A673 (cell line): Measurements from ENCODE around the gene RSU1. TPM values are rescaled to one million over a fixed set of nuclear protein-coding genes. Genes with fewer than 3 reads are reported as not detected.

Experiments
- BruUV-seq: library from RNA; stranded (reverse); fragments of 400-500 nt; replicated peaks from 2 replicates; lab custom pipeline; 2021; lab: Mats Ljungman, UMichigan
- CTCF ChIA-PET: fragments of 300-600 bp; sonication (Branson Sonifier 250); formaldehyde crosslinking; loops from one replicate; lab custom pipeline; 2022; ENCODE audit warnings: antibody characterized with exemption; lab: Charles Lee
- POLR2A ChIA-PET: fragments of 300-600 bp; sonication (Branson Sonifier 250); formaldehyde crosslinking; loops from one replicate; lab custom pipeline; 2022; ENCODE audit warnings: antibody characterized with exemption; ENCODE audit not compliant: low non-redundant PET; lab: Charles Lee
- DNase-seq: peaks from one replicate; pipeline ENCODE4 v3.0.0-alpha.2; 2015; ENCODE audit warnings: low spot score
- H3K27ac ChIP-seq: fragments of 200-600 bp; sonication (generic); 2 replicates; pipeline ENCODE4 v1.5.1; 2016; ENCODE audit warnings: mixed run types, low read depth, mild to moderate bottlenecking, mixed read lengths, antibody characterized with exemption, low read length; ENCODE audit not compliant: poor library complexity, severe bottlenecking
- H3K27me3 ChIP-seq: fragments of 200-600 bp; sonication (generic); replicated peaks from 2 replicates; pipeline ENCODE4 v1.6.1; 2017; ENCODE audit warnings: mixed run types, low read depth, mild to moderate bottlenecking, mixed read lengths, antibody characterized with exemption, low read length; ENCODE audit not compliant: insufficient read depth, poor library complexity
- H3K36me3 ChIP-seq: fragments of 200-600 bp; sonication (generic); 2 replicates; pipeline ENCODE4 v1.6.1; 2016; ENCODE audit warnings: mixed run types, mild to moderate bottlenecking, mixed read lengths, antibody characterized with exemption, low read length; ENCODE audit not compliant: insufficient read depth, poor library complexity, severe bottlenecking
- H3K4me1 ChIP-seq: fragments of 200-600 bp; sonication (generic); 2 replicates; pipeline ENCODE4 v1.6.1; 2017; ENCODE audit warnings: mixed run types, mild to moderate bottlenecking, mixed read lengths, antibody characterized with exemption, low read length; ENCODE audit not compliant: insufficient read depth, poor library complexity, severe bottlenecking
- H3K4me3 ChIP-seq: fragments of 200-600 bp; sonication (generic); 2 replicates; pipeline ENCODE4 v1.5.1; 2016; ENCODE audit warnings: low read depth, mixed run types, mild to moderate bottlenecking, mixed read lengths, low read length; ENCODE audit not compliant: poor library complexity, severe bottlenecking
- H3K9me3 ChIP-seq: fragments of 200-600 bp; sonication (generic); 2 replicates; pipeline ENCODE4 v1.6.1; 2016; ENCODE audit warnings: mixed run types, low read depth, mild to moderate bottlenecking, mixed read lengths, antibody characterized with exemption, low read length; ENCODE audit not compliant: poor library complexity, severe bottlenecking
- EZH2 ChIP-seq: fragments of 200-600 bp; sonication (generic); IDR thresholded peaks from 2 replicates; pipeline ENCODE4 v1.6.1; 2017; ENCODE audit warnings: borderline replicate concordance, low read depth, mild to moderate bottlenecking, mixed read lengths, antibody characterized with exemption, low read length; ENCODE audit not compliant: poor library complexity, severe bottlenecking
- intact Hi-C: fragments of 100-400 bp; cut with micrococcal nuclease; formaldehyde crosslinking; loops from one replicate; pipeline ENCODE4 v1.10.0; 2022; ENCODE audit not compliant: unreplicated experiment
- total RNA-seq: library from RNA; stranded (reverse); gene quantifications from 2 replicates; pipeline ENCODE4 v1.2.3, GENCODE V29; 2021
- TF ChIP-seq, protein P1 (sequence below): fragments of 300-800, 200-600 bp; sonication (generic); conservative IDR thresholded peaks from 2 replicates; pipeline ENCODE4 v1.5.1; 2017; ENCODE audit warnings: low read depth, mild to moderate bottlenecking, antibody characterized with exemption, low read length, moderate library complexity, mixed read lengths

The RSU1 gene
- total RNA-seq, 1 experiment from 2014 or later = 64.0 TPM

GRCh38 chr10:16639471-16639870 lies 177.8 kb downstream of the RSU1 start:
- ChIA-PET CTCF (no interaction called here), POLR2A (no interaction called here)
- no peaks in the 10 kb centered on the region for H3K27me3 ChIP-seq
- H3K4me3 ChIP-seq = no peak overlapping the region
- TF ChIP-seq, protein P1, sequence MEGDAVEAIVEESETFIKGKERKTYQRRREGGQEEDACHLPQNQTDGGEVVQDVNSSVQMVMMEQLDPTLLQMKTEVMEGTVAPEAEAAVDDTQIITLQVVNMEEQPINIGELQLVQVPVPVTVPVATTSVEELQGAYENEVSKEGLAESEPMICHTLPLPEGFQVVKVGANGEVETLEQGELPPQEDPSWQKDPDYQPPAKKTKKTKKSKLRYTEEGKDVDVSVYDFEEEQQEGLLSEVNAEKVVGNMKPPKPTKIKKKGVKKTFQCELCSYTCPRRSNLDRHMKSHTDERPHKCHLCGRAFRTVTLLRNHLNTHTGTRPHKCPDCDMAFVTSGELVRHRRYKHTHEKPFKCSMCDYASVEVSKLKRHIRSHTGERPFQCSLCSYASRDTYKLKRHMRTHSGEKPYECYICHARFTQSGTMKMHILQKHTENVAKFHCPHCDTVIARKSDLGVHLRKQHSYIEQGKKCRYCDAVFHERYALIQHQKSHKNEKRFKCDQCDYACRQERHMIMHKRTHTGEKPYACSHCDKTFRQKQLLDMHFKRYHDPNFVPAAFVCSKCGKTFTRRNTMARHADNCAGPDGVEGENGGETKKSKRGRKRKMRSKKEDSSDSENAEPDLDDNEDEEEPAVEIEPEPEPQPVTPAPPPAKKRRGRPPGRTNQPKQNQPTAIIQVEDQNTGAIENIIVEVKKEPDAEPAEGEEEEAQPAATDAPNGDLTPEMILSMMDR = no peak
- no peak for TF ChIP-seq EZH2
- no TSS peak for BruUV-seq
- no peak overlapping the region for H3K27ac ChIP-seq
- intact Hi-C loops = no loop called here
- DNase-seq = no peak
- no peaks in the 10 kb centered on the region for H3K4me1 ChIP-seq
- no peaks in the 10 kb centered on the region for H3K9me3 ChIP-seq
- no peaks in the 10 kb centered on the region for H3K36me3 ChIP-seq

- ChIA-PET POLR2A (no interaction called here), CTCF (no interaction called here)
- Histone ChIP-seq H3K27me3 (no peaks in the 10 kb centered on the region), H3K9me3 (no peaks in the 10 kb centered on the region), H3K27ac (no peak overlapping the region), H3K4me1 (no peaks in the 10 kb centered on the region), H3K36me3 (no peaks in the 10 kb centered on the region), H3K4me3 (no peak overlapping the region)
- intact Hi-C loops = no loop called here
- no peak for TF ChIP-seq EZH2
- TF ChIP-seq, protein P1 = no peak
- BruUV-seq = no TSS peak
- DNase-seq = no peak
These were observed 184.2 kb downstream of the RSU1 start for GRCh38 chr10:16632996-16633395.

DNA sequence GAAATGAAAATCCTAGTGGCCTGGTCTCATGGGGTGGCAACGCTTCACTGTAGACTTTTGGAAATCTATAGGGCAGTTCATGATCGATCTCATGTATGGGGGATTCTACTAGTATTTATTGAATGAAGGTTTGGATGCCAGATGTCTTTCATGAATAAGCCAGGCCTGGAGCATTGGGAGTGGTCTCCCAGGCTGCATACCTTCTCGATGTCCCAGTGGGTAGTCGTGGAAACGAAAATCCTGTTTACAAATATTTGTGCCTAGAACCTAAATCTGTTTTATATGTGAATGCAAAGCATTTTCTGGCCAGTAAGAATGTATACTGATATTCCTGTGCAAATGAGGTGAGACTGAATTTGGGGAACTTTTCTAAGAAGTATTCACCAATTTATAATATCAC lies 190.5 kb downstream of the RSU1 start:
- H3K9me3 ChIP-seq = no peaks in the 10 kb centered on the region
- no peaks in the 10 kb centered on the region for H3K36me3 ChIP-seq
- no peak for DNase-seq
- no peaks in the 10 kb centered on the region for H3K27me3 ChIP-seq
- H3K4me1 ChIP-seq = no peaks in the 10 kb centered on the region
- no TSS peak for BruUV-seq
- no peak overlapping the region for H3K4me3 ChIP-seq
- ChIA-PET CTCF (no interaction called here), POLR2A (no interaction called here)
- intact Hi-C loops = no loop called here
- H3K27ac ChIP-seq = no peak overlapping the region
- no peak for TF ChIP-seq EZH2
- TF ChIP-seq, protein P1 = no peak
